Endothelial cell of umbilical vein (primary cell): Measurements from ENCODE around the gene SYNCRIP. TPM values are rescaled to one million over a fixed set of nuclear protein-coding genes. Genes with fewer than 3 reads are reported as not detected.

Experiments used
- BruUV-seq: library from RNA; stranded (reverse); fragments of 400-500 nt; replicated peaks from 2 replicates; lab custom pipeline; 2021; lab: Mats Ljungman, UMichigan
- CTCF ChIA-PET: fragments of 300-600, 350-600 bp; sonication (Branson Sonifier 250); formaldehyde crosslinking; loops from one replicate; lab custom pipeline; 2021; ENCODE audit warnings: antibody characterized with exemption, inconsistent platforms; lab: Charles Lee
- POLR2A ChIA-PET: fragments of 300-600, 350-600 bp; sonication (Branson Sonifier 250); formaldehyde crosslinking; loops from one replicate; lab custom pipeline; 2021; ENCODE audit warnings: antibody characterized with exemption, inconsistent platforms; lab: Charles Lee
- DNase-seq: peaks from one replicate; pipeline ENCODE4 v3.0.0-alpha.2; 2011; ENCODE audit warnings: low read depth, low spot score
- FAIRE-seq: peaks from 2 replicates; lab custom pipeline; 2011; peaks lifted over from hg19 to GRCh38; lab: Jason Lieb, UNC
- H2AFZ ChIP-seq: 2 replicates; pipeline ENCODE4 v1.6.0; 2012; ENCODE audit warnings: low read depth, low read length, control low read depth, inconsistent platforms
- H3K27ac ChIP-seq: 2 replicates; pipeline ENCODE4 v1.5.1; 2011; ENCODE audit warnings: low read depth, mild to moderate bottlenecking, control low read depth, low read length, moderate library complexity; ENCODE audit not compliant: insufficient read depth
- H3K27me3 ChIP-seq, 2 experiments: 2 replicates each; pipeline versions ENCODE4 v1.6.0 to v1.6.1; 2011; ENCODE audit warnings: low read length in 2 of 2, mixed read lengths in 1 of 2; ENCODE audit not compliant: control insufficient read depth in 2 of 2, insufficient read depth in 2 of 2
- H3K36me3 ChIP-seq, 2 experiments: 2 replicates in 1 of 2; 3 replicates in 1 of 2; pipeline ENCODE4 v1.5.1; 2011; ENCODE audit warnings: low read length in 2 of 2, mild to moderate bottlenecking in 1 of 2, moderate library complexity in 1 of 2; ENCODE audit not compliant: control insufficient read depth in 2 of 2, insufficient read depth in 2 of 2; ENCODE audit errors: extremely low read depth in 1 of 2
- H3K4me1 ChIP-seq: 3 replicates; pipeline ENCODE4 v1.5.1; 2011; ENCODE audit warnings: mild to moderate bottlenecking, low read length; ENCODE audit not compliant: control insufficient read depth, insufficient read depth; ENCODE audit errors: extremely low read depth
- H3K4me2 ChIP-seq: 2 replicates; pipeline ENCODE4 v1.6.1; 2011; ENCODE audit warnings: low read length, control low read depth, mixed read lengths; ENCODE audit not compliant: insufficient read depth
- H3K4me3 ChIP-seq, 3 experiments: fragments of 200-600 bp in 1 of 3; sonication (generic), shearing (Covaris generic) in 1 of 3; replicated peaks in 1 of 3; 2 replicates each; pipeline ENCODE4 v1.5.1; 2011 to 2016; ENCODE audit warnings: control low read depth in 3 of 3, low read length in 3 of 3, mild to moderate bottlenecking in 2 of 3, inconsistent platforms in 1 of 3, low read depth in 1 of 3, moderate library complexity in 1 of 3; ENCODE audit not compliant: insufficient read depth in 1 of 3
- H3K79me2 ChIP-seq: 2 replicates; pipeline ENCODE4 v1.6.0; 2012; ENCODE audit warnings: low read length, inconsistent platforms; ENCODE audit not compliant: control insufficient read depth, insufficient read depth
- H3K9ac ChIP-seq: replicated peaks from 2 replicates; pipeline ENCODE3; 2011; ENCODE audit warnings: low read length, control low read depth; ENCODE audit not compliant: insufficient read depth; ENCODE audit errors: extremely low read depth
- H3K9me1 ChIP-seq: replicated peaks from 3 replicates; pipeline ENCODE4 v1.6.0; 2011; ENCODE audit warnings: mild to moderate bottlenecking, low read length; ENCODE audit not compliant: control insufficient read depth, insufficient read depth; ENCODE audit errors: extremely low read depth
- H3K9me3 ChIP-seq: replicated peaks from 2 replicates; pipeline ENCODE4 v1.5.1; 2012; ENCODE audit warnings: low read length, inconsistent platforms; ENCODE audit not compliant: control insufficient read depth, insufficient read depth
- H4K20me1 ChIP-seq: replicated peaks from 2 replicates; pipeline ENCODE3; 2011; ENCODE audit warnings: mild to moderate bottlenecking, low read length; ENCODE audit not compliant: control insufficient read depth, insufficient read depth; ENCODE audit errors: extremely low read depth
- JUN ChIP-seq: IDR thresholded peaks from 2 replicates; pipeline ENCODE4 v1.6.1; 2011; ENCODE audit warnings: borderline replicate concordance, low read depth; ENCODE audit not compliant: insufficient read length, insufficient read depth
- MYC ChIP-seq: IDR thresholded peaks from one replicate; pipeline ENCODE4 v1.6.1; 2011; ENCODE audit warnings: mild to moderate bottlenecking, low read depth, low read length
- POLR2AphosphoS5 ChIP-seq: IDR thresholded peaks from 2 replicates; pipeline ENCODE4 v1.6.1; 2012; ENCODE audit warnings: low read depth, mild to moderate bottlenecking, control low read depth, low read length, moderate library complexity; ENCODE audit not compliant: insufficient read depth
- dilution Hi-C: fragments of 300-500 bp; cut with MboI; formaldehyde crosslinking; loops from one replicate; pipeline ENCODE4 v1.15.0; 2019; ENCODE audit warnings: low sequenced_read_pairs; ENCODE audit not compliant: extremely low pct_ligation_motif_present
- intact Hi-C: fragments of 100-400 bp; cut with micrococcal nuclease; formaldehyde crosslinking; loops from one replicate; pipeline ENCODE4 v1.10.0; 2022
- polyA plus RNA-seq, 4 experiments: library from polyadenylated mRNA; depleted of rRNA in 3 of 4; stranded (reverse) in 3 of 4; unstranded in 1 of 4; fragments of >200 nt; gene quantifications; 2 replicates each; pipeline versions ENCODE4 v1.2.1 to v1.2.3, GENCODE V29; 2011 to 2012; ENCODE audit warnings: missing spikeins in 1 of 4
- total RNA-seq: library from RNA; stranded (reverse); gene quantifications from 2 replicates; pipeline ENCODE4 v1.2.3, GENCODE V29; 2021
- TF ChIP-seq, protein P1 (sequence below), 2 donors: IDR thresholded peaks; 1 replicate in 1 of 2; 2 replicates in 1 of 2; pipeline ENCODE4 v1.5.1; 2011; ENCODE audit warnings: low read length in 2 of 2, mild to moderate bottlenecking in 2 of 2, moderate library complexity in 2 of 2, control low read depth in 1 of 2, inconsistent platforms in 1 of 2, low read depth in 1 of 2; ENCODE audit not compliant: insufficient read depth in 1 of 2; ENCODE audit errors: extremely low read depth in 1 of 2

The SYNCRIP gene
- total and polyA plus RNA-seq, 2 donors (not counting 3 experiments of a cell fraction or from before 2014, with no cell fraction given), result 16.3 to 155 TPM

DNA sequence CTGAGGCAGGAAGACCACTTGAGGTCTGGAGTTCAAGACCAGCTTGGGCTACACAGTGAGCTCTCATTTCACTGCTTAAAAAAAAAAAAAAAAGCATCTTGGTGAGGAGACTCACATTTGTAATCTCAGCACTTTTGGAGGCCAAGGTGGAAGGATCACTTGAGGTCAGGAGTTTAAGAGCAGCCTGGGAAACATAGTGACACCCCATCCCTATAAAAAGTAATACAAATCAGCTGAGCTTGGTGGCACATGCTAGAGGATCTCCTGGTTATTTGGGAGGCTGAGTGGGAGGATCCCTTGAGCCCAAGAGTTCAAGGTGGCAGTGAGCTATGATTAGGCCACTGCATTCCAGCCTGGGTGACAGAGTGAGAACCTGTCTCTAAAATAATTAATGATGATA lies 29.4 kb upstream of the SYNCRIP start:
- BruUV-seq, result no TSS peak
- DNase-seq (no peak), FAIRE-seq (no peak)
- Histone ChIP-seq H3K9me3 (no peaks in the 10 kb centered on the region), H4K20me1 (peaks cover 9% of the 10 kb centered on the region), H3K27ac (no peak overlapping the region), H3K4me2 (no peak overlapping the region), H2AFZ (no peak overlapping the region), H3K27me3 (no peaks in the 10 kb centered on the region), H3K79me2 (peaks cover 35% of the 10 kb centered on the region), H3K4me3 (no peak overlapping the region), H3K36me3 (peaks cover 7 to 15% of the 10 kb centered on the region in 2 experiments), H3K9me1 (no peaks in the 10 kb centered on the region), H3K4me1 (peaks cover 30% of the 10 kb centered on the region), H3K9ac (no peak overlapping the region)
- CTCF ChIA-PET, result no interaction called here
- dilution Hi-C loops (no loop called here), intact Hi-C loops (loop anchor here (10.0 kb wide), 3 partner anchors 47 to 907 kb away; partner anchors contain the start of gene TBX18)
- POLR2A ChIA-PET, result interaction anchor here (1.1 to 2.4 kb wide), 2 partner anchors 27 to 29 kb away, joined by 3 to 18 read pairs; partner anchors contain the start of gene SYNCRIP
- TF ChIP-seq, protein P1, sequence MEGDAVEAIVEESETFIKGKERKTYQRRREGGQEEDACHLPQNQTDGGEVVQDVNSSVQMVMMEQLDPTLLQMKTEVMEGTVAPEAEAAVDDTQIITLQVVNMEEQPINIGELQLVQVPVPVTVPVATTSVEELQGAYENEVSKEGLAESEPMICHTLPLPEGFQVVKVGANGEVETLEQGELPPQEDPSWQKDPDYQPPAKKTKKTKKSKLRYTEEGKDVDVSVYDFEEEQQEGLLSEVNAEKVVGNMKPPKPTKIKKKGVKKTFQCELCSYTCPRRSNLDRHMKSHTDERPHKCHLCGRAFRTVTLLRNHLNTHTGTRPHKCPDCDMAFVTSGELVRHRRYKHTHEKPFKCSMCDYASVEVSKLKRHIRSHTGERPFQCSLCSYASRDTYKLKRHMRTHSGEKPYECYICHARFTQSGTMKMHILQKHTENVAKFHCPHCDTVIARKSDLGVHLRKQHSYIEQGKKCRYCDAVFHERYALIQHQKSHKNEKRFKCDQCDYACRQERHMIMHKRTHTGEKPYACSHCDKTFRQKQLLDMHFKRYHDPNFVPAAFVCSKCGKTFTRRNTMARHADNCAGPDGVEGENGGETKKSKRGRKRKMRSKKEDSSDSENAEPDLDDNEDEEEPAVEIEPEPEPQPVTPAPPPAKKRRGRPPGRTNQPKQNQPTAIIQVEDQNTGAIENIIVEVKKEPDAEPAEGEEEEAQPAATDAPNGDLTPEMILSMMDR (IDR thresholded peaks at IDR 0.05; ENCODE audit: extremely low read depth in 1 of 2, insufficient read depth in 1 of 2, low read depth in 1 of 2, low read length in 2 of 2), result no peak
- TF ChIP-seq POLR2AphosphoS5, result peak; percentile 13

DNA sequence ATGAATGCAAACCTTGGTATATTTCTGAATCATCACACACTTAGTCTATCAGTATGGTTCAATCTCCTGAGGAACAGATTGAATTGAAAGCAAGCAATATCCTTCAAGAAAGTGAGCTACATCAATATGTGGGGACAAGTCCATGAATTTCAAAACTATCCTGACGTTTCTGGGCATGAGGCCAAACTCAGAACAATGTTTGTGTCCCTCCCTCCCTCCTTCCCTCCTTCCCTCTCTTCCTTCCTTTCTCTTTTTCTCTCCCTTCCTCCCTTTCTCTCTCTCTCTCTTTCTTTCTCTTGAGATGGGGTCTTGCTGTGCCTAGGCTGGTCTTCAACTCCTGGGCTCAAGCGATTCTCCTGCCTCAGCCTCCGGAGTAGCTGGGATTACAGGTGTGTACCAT lies 27.9 kb upstream of the SYNCRIP start:
- intact Hi-C loops, result loop anchor here (10.0 kb wide), 3 partner anchors 46 to 906 kb away; partner anchors contain the start of gene TBX18

More for the DNA sequence above, 27.9 kb upstream of the SYNCRIP start:
- Histone ChIP-seq H3K4me1 (peaks cover 24% of the 10 kb centered on the region), H3K4me2 (peak overlapping the region; percentile 8), H3K36me3 (peaks cover 7% of the 10 kb centered on the region in 2 experiments), H3K9ac (no peak overlapping the region), H4K20me1 (peaks cover 6% of the 10 kb centered on the region), H3K9me3 (no peaks in the 10 kb centered on the region), H3K9me1 (no peaks in the 10 kb centered on the region), H3K79me2 (peaks cover 20% of the 10 kb centered on the region), H3K4me3 (no peak overlapping the region), H2AFZ (no peak overlapping the region), H3K27me3 (no peaks in the 10 kb centered on the region), H3K27ac (no peak overlapping the region)
- TF ChIP-seq MYC, result no peak
- TF ChIP-seq JUN, result no peak
- POLR2A ChIA-PET, result interaction anchor here (0.6 to 1.8 kb wide), 5 partner anchors 8 to 1757 kb away, joined by 3 to 16 read pairs (median 5); partner anchors contain the start of gene SYNCRIP
- DNase-seq (peak; percentile 67), FAIRE-seq (peak; percentile 67)
- CTCF ChIA-PET, result interaction anchor here (1.3 to 2.2 kb wide), 3 partner anchors 11 to 131 kb away, joined by 4 to 8 read pairs (median 4); no protein-coding TSS in a partner anchor
- dilution Hi-C loops, result no loop called here
- no TSS peak for BruUV-seq
